Vagina (tissue), 2 donors: Measurements from ENCODE around the gene TNS3. TPM values are rescaled to one million over a fixed set of nuclear protein-coding genes. Genes with fewer than 3 reads are reported as not detected.

ENCODE experiments used
- DNase-seq, 2 donors: peaks; one replicate each; pipeline ENCODE4 v3.0.0-alpha.2; 2017; ENCODE audit errors: extremely low spot score in 2 of 2
- H3K27ac ChIP-seq: fragments of 200-600 bp; sonication (generic); one replicate; pipeline ENCODE4 v1.5.1; 2019
- H3K27me3 ChIP-seq: fragments of 200-600 bp; sonication (generic); one replicate; pipeline ENCODE4 v1.5.1; 2019
- H3K36me3 ChIP-seq, 2 donors: fragments of 200-600 bp; sonication (generic); one replicate each; pipeline ENCODE4 v1.5.1; 2017 to 2019
- H3K4me1 ChIP-seq: fragments of 200-600 bp; sonication (generic); one replicate; pipeline ENCODE4 v1.5.1; 2019
- H3K4me3 ChIP-seq, 2 donors: fragments of 200-600 bp; sonication (generic); 1 replicate in 1 of 2; 2 replicates in 1 of 2; pipeline ENCODE4 v1.5.1; 2016 to 2019
- H3K9me3 ChIP-seq: fragments of 200-600 bp; sonication (generic); one replicate; pipeline ENCODE4 v1.5.1; 2019
- POLR2A ChIP-seq, 2 donors: fragments of 450-650 bp; IDR thresholded peaks; one replicate each; pipeline ENCODE4 v1.6.1; 2017; ENCODE audit warnings: antibody characterized with exemption in 2 of 2, mild to moderate bottlenecking in 2 of 2, moderate library complexity in 2 of 2
- POLR2AphosphoS5 ChIP-seq, 2 donors: sonication (generic); formaldehyde crosslinking; IDR thresholded peaks; one replicate each; pipeline ENCODE4 v1.9.0; 2017; ENCODE audit warnings: antibody characterized with exemption in 2 of 2, mild to moderate bottlenecking in 2 of 2, low read depth in 1 of 2; ENCODE audit not compliant: insufficient read depth in 1 of 2
- intact Hi-C: fragments of 100-400 bp; cut with DNase I; formaldehyde crosslinking; loops from one replicate; pipeline ENCODE4 v1.15.1; 2023
- total RNA-seq: library from RNA; depleted of rRNA; stranded (reverse); fragments of >200 nt; gene quantifications from one replicate; pipeline ENCODE4 v1.2.3, GENCODE V29; 2016
- TF ChIP-seq, protein P1 (sequence below), 3 experiments: fragments of 450-650 bp in 2 of 3; fragments of 200-600 bp in 1 of 3; sonication (generic) in 1 of 3; IDR thresholded peaks; one replicate each; pipeline ENCODE4 v1.5.1; 2017 to 2019; ENCODE audit warnings: antibody characterized with exemption in 3 of 3, mild to moderate bottlenecking in 2 of 3, moderate library complexity in 2 of 3

Gene TNS3
- total RNA-seq, 1 donor from 2014 or later = 36.8 TPM

DNA sequence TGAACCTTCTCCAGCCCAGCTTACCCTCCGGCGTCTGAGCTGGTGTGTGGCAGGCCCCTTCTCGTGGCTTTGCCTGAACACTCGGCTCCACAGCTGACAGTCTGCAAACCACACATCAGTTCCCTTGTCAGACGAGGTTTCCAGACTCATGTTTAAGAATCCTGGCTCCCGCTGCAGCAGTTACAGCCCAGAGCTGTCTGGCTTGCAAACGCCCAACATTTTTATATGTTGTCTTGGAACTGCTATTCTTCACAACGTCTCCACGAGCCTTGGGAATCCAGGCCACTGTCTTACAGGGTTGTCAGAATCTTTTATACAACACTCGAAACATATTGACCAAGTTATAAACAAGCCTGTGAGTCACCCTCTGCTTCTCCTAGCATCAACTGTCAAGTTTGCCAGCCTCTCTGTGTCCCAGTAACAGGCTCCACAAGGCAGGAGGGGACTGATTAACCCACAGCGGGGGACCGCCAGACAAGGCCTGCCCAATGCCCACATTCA is 68.1 kb downstream of the TNS3 start:
- peak in 1 of 2 donors; percentile 49 for TF ChIP-seq POLR2AphosphoS5 (IDR thresholded peaks at IDR 0.05; ENCODE audit: insufficient read depth in 1 of 2, low read depth in 1 of 2)
- TF ChIP-seq, protein P1, sequence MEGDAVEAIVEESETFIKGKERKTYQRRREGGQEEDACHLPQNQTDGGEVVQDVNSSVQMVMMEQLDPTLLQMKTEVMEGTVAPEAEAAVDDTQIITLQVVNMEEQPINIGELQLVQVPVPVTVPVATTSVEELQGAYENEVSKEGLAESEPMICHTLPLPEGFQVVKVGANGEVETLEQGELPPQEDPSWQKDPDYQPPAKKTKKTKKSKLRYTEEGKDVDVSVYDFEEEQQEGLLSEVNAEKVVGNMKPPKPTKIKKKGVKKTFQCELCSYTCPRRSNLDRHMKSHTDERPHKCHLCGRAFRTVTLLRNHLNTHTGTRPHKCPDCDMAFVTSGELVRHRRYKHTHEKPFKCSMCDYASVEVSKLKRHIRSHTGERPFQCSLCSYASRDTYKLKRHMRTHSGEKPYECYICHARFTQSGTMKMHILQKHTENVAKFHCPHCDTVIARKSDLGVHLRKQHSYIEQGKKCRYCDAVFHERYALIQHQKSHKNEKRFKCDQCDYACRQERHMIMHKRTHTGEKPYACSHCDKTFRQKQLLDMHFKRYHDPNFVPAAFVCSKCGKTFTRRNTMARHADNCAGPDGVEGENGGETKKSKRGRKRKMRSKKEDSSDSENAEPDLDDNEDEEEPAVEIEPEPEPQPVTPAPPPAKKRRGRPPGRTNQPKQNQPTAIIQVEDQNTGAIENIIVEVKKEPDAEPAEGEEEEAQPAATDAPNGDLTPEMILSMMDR (IDR thresholded peaks at IDR 0.05) = no peak
- intact Hi-C loops = no loop called here
- peaks cover 24% of the 10 kb centered on the region for H3K4me1 ChIP-seq

GRCh38 chr7:47512481-47513176 is 69.3 kb downstream of the TNS3 start:
- H3K27me3 ChIP-seq = no peaks in the 10 kb centered on the region
- no peak overlapping the region for H3K27ac ChIP-seq
- intact Hi-C loops = no loop called here
- no peaks in the 10 kb centered on the region for H3K9me3 ChIP-seq
- H3K4me3 ChIP-seq = no peak overlapping the region
- DNase-seq = no peak
- H3K36me3 ChIP-seq = no peaks in the 10 kb centered on the region
- H3K4me1 ChIP-seq = peaks cover 24% of the 10 kb centered on the region
- TF ChIP-seq POLR2A (IDR thresholded peaks at IDR 0.05) = no peak
- TF ChIP-seq POLR2AphosphoS5 (IDR thresholded peaks at IDR 0.05; ENCODE audit: insufficient read depth in 1 of 2, low read depth in 1 of 2) = no peak
- TF ChIP-seq, protein P1 (IDR thresholded peaks at IDR 0.05) = no peak

More for the DNA sequence above, 68.1 kb downstream of the TNS3 start:
- no peaks in the 10 kb centered on the region for H3K36me3 ChIP-seq
- no peaks in the 10 kb centered on the region for H3K9me3 ChIP-seq
- H3K27me3 ChIP-seq = no peaks in the 10 kb centered on the region
- no peak for DNase-seq
- H3K27ac ChIP-seq = peak overlapping the region; percentile 30
- H3K4me3 ChIP-seq = no peak overlapping the region

DNA sequence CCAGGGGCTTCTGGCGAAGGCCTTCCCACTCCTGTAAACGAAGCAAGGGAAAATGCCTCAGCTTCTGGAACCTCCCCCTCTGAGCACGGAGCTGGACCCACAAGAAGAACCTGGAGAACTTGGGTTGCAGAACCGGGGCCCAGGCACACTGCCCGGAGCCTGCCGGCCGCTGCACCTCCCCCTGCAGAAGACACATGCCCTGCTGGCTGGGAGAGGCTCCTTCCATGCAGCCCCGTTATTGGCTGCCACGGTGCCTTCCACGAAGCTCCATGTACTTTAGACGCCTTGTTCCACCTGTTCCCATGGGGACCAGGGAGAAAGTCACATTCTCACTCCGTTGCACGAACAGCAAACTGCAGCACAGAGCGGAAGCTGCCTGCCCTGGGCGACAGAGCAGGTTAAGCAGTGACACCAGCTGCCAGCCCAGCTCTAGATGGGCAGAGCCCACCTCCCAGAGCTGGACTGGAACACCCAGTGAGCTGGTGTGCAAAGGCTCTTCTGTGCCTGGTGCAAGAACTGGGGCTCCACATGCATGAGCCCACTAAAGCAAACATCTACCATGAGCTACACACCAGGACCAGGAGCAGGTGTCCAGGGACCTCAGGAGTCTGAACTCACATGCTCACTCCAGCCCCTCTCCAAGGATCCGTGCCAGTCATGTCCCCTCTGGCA is 70.1 kb downstream of the TNS3 start:
- no peak overlapping the region for H3K27ac ChIP-seq
- DNase-seq = no peak

GRCh38 chr7:47510786-47511185 is 71.1 kb downstream of the TNS3 start:
- Histone ChIP-seq H3K4me1 (peaks cover 36% of the 10 kb centered on the region), H3K4me3 (no peak overlapping the region), H3K27me3 (no peaks in the 10 kb centered on the region), H3K9me3 (no peaks in the 10 kb centered on the region), H3K36me3 (no peaks in the 10 kb centered on the region), H3K27ac (no peak overlapping the region)
- intact Hi-C loops = no loop called here
- no peak for DNase-seq
- TF ChIP-seq, protein P1 (IDR thresholded peaks at IDR 0.05) = no peak
- TF ChIP-seq POLR2AphosphoS5 (IDR thresholded peaks at IDR 0.05; ENCODE audit: insufficient read depth in 1 of 2, low read depth in 1 of 2) = no peak
- TF ChIP-seq POLR2A (IDR thresholded peaks at IDR 0.05) = no peak

More for the DNA sequence above, 70.1 kb downstream of the TNS3 start:
- Histone ChIP-seq H3K36me3 (no peaks in the 10 kb centered on the region), H3K9me3 (no peaks in the 10 kb centered on the region), H3K27me3 (no peaks in the 10 kb centered on the region), H3K4me1 (peaks cover 26% of the 10 kb centered on the region), H3K4me3 (no peak overlapping the region)
- TF ChIP-seq POLR2A (IDR thresholded peaks at IDR 0.05) (no peak), POLR2AphosphoS5 (IDR thresholded peaks at IDR 0.05; ENCODE audit: insufficient read depth in 1 of 2, low read depth in 1 of 2) (no peak)
- TF ChIP-seq, protein P1 (IDR thresholded peaks at IDR 0.05) = no peak
- intact Hi-C loops = no loop called here

DNA sequence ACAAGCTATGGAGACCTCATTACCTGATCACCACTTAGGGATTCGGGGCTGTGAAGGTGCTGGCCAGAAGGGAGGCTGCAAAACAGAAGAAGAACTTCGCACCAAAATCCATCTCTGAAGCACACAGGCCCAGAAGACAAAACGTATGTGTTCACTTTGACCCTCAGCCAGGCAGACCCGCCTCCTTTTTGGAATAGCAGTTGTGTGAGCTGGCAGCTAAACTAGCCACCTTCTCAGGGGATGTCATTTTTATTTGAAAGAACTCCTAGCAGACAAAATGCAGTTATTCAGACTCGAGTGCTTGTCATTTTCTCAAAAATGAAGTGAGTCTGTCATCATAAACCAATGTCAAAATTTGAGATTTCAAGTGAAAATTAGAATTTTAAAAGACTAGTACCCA is 71.7 kb downstream of the TNS3 start:
- H3K27me3 ChIP-seq = no peaks in the 10 kb centered on the region
- H3K36me3 ChIP-seq = no peaks in the 10 kb centered on the region
- DNase-seq = no peak
- H3K4me3 ChIP-seq = no peak overlapping the region
- H3K27ac ChIP-seq = no peak overlapping the region
- TF ChIP-seq, protein P1 (IDR thresholded peaks at IDR 0.05) = no peak
- TF ChIP-seq POLR2A (IDR thresholded peaks at IDR 0.05) (no peak), POLR2AphosphoS5 (IDR thresholded peaks at IDR 0.05; ENCODE audit: insufficient read depth in 1 of 2, low read depth in 1 of 2) (no peak)
- no peaks in the 10 kb centered on the region for H3K9me3 ChIP-seq
- peaks cover 42% of the 10 kb centered on the region for H3K4me1 ChIP-seq
- intact Hi-C loops = no loop called here
